DND-41 (cell line): ENCODE data around the gene BRD1.
"Not testable (repeated sequence)": the region's sequence is repeated elsewhere in the genome, so short reads cannot be mapped to it uniquely, and the experiment has no call there.

Experiments
- ATAC-seq: fragments of 200-7000 bp; cut with Tn5 transposase; 3 replicates; pipeline ENCODE4 v1.9.1; 2021; ENCODE audit warnings: low read depth; ENCODE audit not compliant: insufficient read depth
- DNase-seq: peaks from one replicate; pipeline ENCODE4 v3.0.0-alpha.2; 2020
- H2AFZ ChIP-seq: 2 replicates; pipeline ENCODE4 v1.6.0; 2012; ENCODE audit warnings: low read depth, low read length
- H3K27ac ChIP-seq: 2 replicates; pipeline ENCODE4 v1.5.1; 2012; ENCODE audit warnings: low read length, inconsistent platforms
- H3K27me3 ChIP-seq: fragments of 200-600 bp; sonication (generic); 2 replicates; pipeline ENCODE4 v1.6.0; 2012; ENCODE audit warnings: low read length, mild to moderate bottlenecking, inconsistent platforms; ENCODE audit not compliant: insufficient read depth, poor library complexity
- H3K36me3 ChIP-seq: 2 replicates; pipeline ENCODE4 v1.5.1; 2012; ENCODE audit warnings: low read length, inconsistent platforms; ENCODE audit not compliant: insufficient read depth
- H3K4me1 ChIP-seq: 2 replicates; pipeline ENCODE4 v1.5.1; 2012; ENCODE audit warnings: mild to moderate bottlenecking, low read length; ENCODE audit not compliant: insufficient read depth
- H3K4me2 ChIP-seq: 2 replicates; pipeline ENCODE4 v1.6.0; 2012; ENCODE audit warnings: mild to moderate bottlenecking, moderate library complexity, low read length, inconsistent platforms; ENCODE audit not compliant: insufficient read depth
- H3K4me3 ChIP-seq, 2 experiments: fragments of 200-600 bp in 1 of 2; shearing (Covaris generic) in 1 of 2; 2 replicates each; pipeline ENCODE4 v1.5.1; 2012 to 2016; ENCODE audit warnings: inconsistent platforms in 2 of 2, low read length in 2 of 2, mild to moderate bottlenecking in 2 of 2, low read depth in 1 of 2, moderate library complexity in 1 of 2
- H3K79me2 ChIP-seq: 2 replicates; pipeline ENCODE4 v1.6.0; 2012; ENCODE audit warnings: low read length, inconsistent platforms; ENCODE audit not compliant: insufficient read depth
- H3K9ac ChIP-seq: 2 replicates; pipeline ENCODE4 v1.6.0; 2012; ENCODE audit warnings: low read depth, mild to moderate bottlenecking, inconsistent platforms, low read length, moderate library complexity
- H3K9me3 ChIP-seq: 2 replicates; pipeline ENCODE4 v1.5.1; 2012; ENCODE audit warnings: low read length, moderate library complexity, mild to moderate bottlenecking, inconsistent platforms; ENCODE audit not compliant: insufficient read depth, severe bottlenecking
- H4K20me1 ChIP-seq: 2 replicates; pipeline ENCODE4 v1.6.0; 2012; ENCODE audit warnings: low read length; ENCODE audit not compliant: insufficient read depth
- EZH2 ChIP-seq: IDR thresholded peaks from 3 replicates; pipeline ENCODE4 v1.6.1; 2012; ENCODE audit warnings: borderline replicate concordance, low read depth, mild to moderate bottlenecking, moderate library complexity, low read length, inconsistent platforms; ENCODE audit not compliant: severe bottlenecking
- TF ChIP-seq, protein P1 (sequence below): IDR thresholded peaks from 2 replicates; pipeline ENCODE4 v1.5.1; 2012; ENCODE audit warnings: borderline replicate concordance, low read length, moderate library complexity, mild to moderate bottlenecking; ENCODE audit not compliant: poor library complexity, severe bottlenecking; ENCODE audit errors: extremely low read depth

BRD1 gene

DNA sequence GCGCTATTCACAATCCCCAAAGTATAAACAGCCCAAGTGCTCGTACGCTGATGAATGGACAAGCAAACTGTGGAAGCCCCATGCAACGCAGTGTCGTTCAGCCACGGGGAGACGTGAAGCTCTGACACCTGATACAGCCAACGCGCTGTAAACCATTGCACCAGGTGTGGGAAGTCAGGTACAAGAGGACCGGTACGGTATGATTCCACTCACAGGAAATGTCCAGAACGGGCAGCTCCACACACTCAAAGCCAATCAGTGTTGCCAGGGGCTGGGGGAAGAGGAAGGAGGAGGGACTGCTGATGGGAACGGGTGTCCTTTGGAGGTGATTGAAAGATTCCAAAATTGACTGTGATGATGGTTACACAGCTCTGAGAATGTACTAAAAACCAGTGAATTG lies 64.5 kb downstream of the BRD1 start:
- peaks cover 13% of the 10 kb centered on the region for H3K4me1 ChIP-seq
- TF ChIP-seq, protein P1, sequence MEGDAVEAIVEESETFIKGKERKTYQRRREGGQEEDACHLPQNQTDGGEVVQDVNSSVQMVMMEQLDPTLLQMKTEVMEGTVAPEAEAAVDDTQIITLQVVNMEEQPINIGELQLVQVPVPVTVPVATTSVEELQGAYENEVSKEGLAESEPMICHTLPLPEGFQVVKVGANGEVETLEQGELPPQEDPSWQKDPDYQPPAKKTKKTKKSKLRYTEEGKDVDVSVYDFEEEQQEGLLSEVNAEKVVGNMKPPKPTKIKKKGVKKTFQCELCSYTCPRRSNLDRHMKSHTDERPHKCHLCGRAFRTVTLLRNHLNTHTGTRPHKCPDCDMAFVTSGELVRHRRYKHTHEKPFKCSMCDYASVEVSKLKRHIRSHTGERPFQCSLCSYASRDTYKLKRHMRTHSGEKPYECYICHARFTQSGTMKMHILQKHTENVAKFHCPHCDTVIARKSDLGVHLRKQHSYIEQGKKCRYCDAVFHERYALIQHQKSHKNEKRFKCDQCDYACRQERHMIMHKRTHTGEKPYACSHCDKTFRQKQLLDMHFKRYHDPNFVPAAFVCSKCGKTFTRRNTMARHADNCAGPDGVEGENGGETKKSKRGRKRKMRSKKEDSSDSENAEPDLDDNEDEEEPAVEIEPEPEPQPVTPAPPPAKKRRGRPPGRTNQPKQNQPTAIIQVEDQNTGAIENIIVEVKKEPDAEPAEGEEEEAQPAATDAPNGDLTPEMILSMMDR, result no peak
- no peak for TF ChIP-seq EZH2
- no peak for DNase-seq
- no peak for ATAC-seq
- H3K4me2 ChIP-seq, result no peak overlapping the region
- no peak overlapping the region for H3K4me3 ChIP-seq
- H3K9me3 ChIP-seq, result peaks cover 8% of the 10 kb centered on the region
- H3K79me2 ChIP-seq, result no peaks in the 10 kb centered on the region
- H3K36me3 ChIP-seq, result no peaks in the 10 kb centered on the region
- H3K9ac ChIP-seq, result no peak overlapping the region
- H4K20me1 ChIP-seq, result no peaks in the 10 kb centered on the region
- H3K27me3 ChIP-seq, result no peaks in the 10 kb centered on the region
- H3K27ac ChIP-seq, result no peak overlapping the region
- H2AFZ ChIP-seq, result no peak overlapping the region

DNA sequence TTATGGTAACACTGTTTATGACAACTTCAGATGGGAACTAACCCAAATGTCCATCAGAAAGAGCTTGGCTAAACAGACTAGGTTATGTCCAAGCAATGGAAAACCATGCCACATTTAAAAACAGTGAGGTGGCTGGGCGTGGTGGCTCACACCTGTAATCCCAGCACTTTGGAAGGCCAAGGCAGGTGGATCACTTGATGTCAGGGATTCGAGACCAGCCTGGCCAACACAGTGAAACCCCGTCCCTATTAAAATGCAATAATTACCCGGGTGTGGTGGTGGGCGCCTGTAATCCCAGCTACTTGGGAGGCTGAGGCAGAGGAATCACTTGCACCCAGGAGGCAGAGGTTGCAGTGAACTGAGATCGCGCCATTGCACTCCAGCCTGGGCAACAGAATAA lies 65.1 kb downstream of the BRD1 start:
- not testable (repeated sequence) for H3K4me3 ChIP-seq, DNase-seq, H3K79me2 ChIP-seq, H3K9me3 ChIP-seq, H3K27ac ChIP-seq, H3K9ac ChIP-seq, H3K36me3 ChIP-seq, ATAC-seq, H3K4me2 ChIP-seq, H4K20me1 ChIP-seq, H3K27me3 ChIP-seq, H2AFZ ChIP-seq
- H3K4me1 ChIP-seq, result peaks cover 13% of the 10 kb centered on the region

GRCh38 chr22:49761836-49762235 lies 65.8 kb downstream of the BRD1 start:
- Histone ChIP-seq H3K79me2 (no peaks in the 10 kb centered on the region), H3K4me3 (no peak overlapping the region), H4K20me1 (no peaks in the 10 kb centered on the region), H3K9ac (no peak overlapping the region), H3K36me3 (no peaks in the 10 kb centered on the region), H3K27ac (no peak overlapping the region), H3K9me3 (peaks cover 4% of the 10 kb centered on the region), H3K4me1 (peaks cover 13% of the 10 kb centered on the region), H3K4me2 (no peak overlapping the region), H3K27me3 (no peaks in the 10 kb centered on the region), H2AFZ (no peak overlapping the region)
- TF ChIP-seq, protein P1, result no peak
- no peak for TF ChIP-seq EZH2
- DNase-seq (no peak), ATAC-seq (no peak)

- no peak overlapping the region for H3K27ac ChIP-seq
- no peak overlapping the region for H3K9ac ChIP-seq
- H3K79me2 ChIP-seq, result no peaks in the 10 kb centered on the region
- no peaks in the 10 kb centered on the region for H4K20me1 ChIP-seq
- no peak overlapping the region for H2AFZ ChIP-seq
- H3K27me3 ChIP-seq, result no peaks in the 10 kb centered on the region
- H3K9me3 ChIP-seq, result no peaks in the 10 kb centered on the region
- DNase-seq, result peak; percentile 74
- H3K36me3 ChIP-seq, result no peaks in the 10 kb centered on the region
- no peak for TF ChIP-seq EZH2
- TF ChIP-seq, protein P1, result no peak
- H3K4me2 ChIP-seq, result no peak overlapping the region
- no peak overlapping the region for H3K4me3 ChIP-seq
- ATAC-seq, result peak; percentile 92
- H3K4me1 ChIP-seq, result peaks cover 13% of the 10 kb centered on the region
Measured at GRCh38 chr22:49760630-49761571, 66.8 kb downstream of the BRD1 start.
